HG02610 (cell line): Measurements from ENCODE around the gene PGAM5.

Experiments
- ATAC-seq: cut with Tn5 transposase; IDR thresholded peaks from one replicate; pipeline ENCODE4 v1.9.1; 2021; ENCODE audit warnings: mild to moderate bottlenecking, moderate library complexity; ENCODE audit not compliant: unreplicated experiment

Gene PGAM5

DNA sequence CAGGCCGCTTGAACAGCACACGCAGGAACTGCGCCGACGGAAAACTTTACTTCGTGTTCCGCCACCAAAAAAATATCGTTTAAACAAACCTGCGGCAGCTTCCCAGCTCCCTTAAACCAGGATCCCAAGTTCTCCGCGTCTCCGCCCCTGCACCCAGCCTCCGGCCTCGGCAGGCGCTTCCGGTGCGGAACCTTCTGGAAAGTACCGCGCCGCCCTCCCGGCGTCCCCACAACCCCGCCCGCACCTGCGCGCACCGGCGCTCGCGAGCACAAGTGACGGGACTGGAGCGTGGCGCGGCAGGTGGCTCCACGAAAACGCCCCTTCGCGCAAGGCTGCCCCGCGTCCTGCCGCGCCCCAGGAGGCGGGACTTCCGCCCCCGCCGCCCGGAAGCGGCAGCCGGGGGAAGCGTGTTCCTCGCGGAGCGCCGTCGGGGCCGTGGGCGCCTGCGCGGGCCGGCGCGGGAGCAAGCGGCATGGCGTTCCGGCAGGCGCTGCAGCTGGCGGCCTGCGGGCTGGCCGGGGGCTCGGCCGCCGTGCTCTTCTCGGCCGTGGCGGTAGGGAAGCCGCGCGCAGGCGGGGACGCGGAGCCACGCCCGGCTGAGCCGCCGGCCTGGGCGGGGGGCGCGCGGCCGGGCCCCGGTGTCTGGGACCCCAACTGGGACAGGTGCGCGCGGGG lies at the start of gene PGAM5:
PGAM5 (plus strand) TSS at position 438 of the 675 bp plus-strand sequence; CDS start at position 473, 35 bp downstream.
- peak; percentile 88 for ATAC-seq

DNA sequence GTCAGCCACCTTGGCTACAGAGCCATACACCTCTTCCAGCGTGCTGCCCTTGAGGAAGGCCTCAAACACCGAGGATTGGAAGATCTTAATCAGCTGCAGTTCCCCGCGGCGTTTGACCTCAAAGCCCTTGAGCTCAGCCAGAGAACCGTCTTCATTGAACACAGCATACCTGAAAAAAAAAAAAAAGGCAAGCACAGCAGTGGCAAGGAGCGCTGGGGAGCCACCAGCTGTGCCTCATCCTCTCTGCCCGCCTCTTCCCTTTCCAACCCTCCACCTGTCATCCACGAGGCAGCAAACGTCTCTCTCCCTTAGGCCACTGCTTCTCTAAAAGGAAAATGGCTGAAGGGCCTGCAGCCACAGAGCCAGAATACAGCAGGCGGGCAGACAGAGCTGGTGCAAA lies 49.6 kb upstream of the PGAM5 start:
- no peak for ATAC-seq

DNA sequence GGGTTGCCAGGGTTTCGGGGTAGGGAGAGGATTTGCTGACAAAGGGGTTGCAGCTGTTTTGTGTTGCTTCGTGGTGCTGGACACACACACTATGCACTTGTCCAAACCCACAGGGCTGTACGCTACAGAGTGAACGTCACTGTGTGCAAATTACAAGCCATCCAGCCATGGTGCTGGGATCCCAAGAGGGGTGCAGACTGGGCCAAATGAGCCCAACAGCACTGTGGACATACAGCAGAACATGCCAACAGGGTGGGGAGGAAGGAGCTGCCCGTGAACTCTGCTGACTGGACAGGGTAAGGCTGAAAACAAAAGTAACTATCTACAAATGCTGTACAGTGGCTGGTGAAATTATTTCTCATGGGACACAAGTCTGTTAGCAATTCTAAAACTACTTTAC lies 48.7 kb upstream of the PGAM5 start:
- no peak for ATAC-seq

DNA sequence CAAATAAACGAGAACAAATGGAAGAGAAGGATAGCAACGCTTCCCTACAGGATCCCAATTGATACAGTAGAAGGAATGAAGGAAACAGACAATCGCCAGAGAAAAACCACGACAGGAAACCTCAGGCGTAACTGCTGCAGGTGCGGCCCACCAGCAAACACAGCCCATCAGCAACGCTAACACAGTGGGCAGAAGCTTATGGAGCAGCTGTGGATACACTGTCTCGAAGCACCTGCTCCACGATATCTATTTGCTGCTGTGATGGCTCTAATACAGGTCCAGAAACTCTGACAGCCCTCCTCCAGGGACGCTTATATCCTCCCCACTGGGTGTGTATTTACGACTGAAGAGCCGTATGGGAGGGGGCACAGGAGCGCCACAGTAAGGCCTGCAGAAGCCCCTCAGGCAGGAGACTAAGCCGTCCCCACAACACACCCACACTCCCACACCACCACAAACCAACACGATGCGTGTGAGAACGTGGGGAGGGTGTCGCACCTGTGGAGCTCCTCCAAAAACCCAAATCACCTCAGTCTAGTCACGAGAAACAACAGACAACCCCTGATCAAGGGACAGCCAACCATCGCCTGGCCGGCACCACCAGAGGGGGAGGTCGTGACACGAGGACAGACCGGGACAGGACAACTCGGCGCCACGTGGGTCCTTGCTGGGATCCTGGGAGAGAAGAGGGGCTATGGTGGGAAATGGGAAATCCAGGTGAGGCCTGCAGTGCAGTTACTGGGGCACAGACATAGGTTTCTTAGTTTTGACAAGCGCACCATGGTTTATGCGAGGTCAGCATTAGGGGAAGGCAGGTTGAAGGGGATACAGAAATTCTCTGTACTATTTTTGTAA lies 47.5 kb upstream of the PGAM5 start:
- no peak for ATAC-seq

DNA sequence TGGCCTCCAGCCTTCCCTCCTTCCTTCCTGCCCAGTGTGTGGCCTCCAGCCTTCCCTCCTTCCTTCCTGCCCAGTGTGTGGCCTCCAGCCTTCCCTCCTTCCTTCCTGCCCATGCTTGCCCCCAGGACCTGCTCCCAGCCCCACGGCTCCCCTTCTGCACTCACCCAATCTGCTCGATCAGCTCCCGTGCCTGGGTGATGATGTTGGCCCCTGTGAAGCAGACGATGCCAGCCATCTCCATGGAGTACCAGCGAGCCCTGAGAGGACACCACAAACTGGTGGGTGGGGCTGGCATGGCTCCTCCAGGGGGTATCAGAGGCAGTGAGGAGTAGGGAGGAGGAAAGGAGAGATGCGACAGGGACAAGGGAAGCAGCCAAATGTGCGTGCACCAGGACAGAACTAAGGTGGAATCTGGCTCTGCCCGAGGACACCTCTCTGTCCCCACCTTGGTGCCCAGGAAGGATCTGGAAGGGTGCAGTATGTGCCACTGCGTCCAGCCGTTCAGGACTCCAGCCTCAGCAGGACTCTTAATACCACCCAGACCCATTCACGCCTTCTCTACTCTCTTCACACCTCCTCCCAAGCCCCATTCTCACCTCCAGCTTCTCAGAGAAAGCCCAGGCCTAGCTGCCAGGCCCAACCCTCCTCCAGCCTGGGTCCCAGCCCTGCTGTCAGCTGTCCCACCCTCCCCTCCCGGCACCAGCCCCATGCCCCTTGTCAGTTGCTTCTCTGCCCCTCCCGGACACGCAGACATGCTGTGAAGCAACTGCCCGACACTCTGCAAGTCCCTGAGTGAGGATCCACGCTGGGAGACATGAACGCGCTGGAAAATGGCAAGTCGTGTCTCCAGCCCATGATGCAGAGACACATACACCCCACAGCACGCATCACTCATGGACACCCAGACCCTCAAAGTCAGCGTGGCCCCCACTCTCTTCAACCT lies 46.2 kb upstream of the PGAM5 start:
- no peak for ATAC-seq

DNA sequence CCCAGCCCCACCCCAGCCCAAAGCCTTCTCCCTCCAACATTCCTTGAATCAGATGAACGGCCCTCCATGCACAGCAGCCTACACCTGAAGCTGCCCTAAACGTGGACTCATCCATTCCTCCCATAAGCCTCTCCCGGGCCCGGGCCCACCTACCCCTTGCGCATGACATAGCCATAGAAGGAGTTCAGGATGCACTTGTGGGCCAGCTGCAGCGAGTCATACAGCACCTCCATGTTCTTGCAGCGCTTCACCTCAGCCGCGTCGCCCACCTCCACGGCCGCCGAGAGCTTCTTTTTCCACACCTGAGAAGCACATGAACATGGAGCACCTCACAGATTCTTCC lies 45.5 kb upstream of the PGAM5 start:
- no peak for ATAC-seq

DNA sequence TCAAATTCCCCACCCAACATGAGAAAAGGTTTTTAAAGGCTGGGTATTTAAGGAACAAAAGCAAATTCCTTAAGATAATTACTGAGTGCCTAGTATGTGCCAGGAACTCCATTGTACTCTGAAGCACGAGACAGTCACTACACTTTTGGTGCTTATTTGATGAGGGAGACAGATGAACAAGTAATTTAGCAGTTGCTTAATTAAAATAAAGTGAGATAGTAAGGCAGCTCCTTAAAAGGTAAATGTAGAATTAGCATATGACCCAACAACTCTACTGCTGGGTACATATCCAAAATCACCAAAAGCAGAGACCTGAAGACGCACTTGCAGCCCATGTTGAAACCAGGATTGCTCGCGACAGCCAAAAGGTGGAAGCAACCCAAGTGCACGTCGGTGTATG lies 44.8 kb upstream of the PGAM5 start:
- ATAC-seq, result no peak

DNA sequence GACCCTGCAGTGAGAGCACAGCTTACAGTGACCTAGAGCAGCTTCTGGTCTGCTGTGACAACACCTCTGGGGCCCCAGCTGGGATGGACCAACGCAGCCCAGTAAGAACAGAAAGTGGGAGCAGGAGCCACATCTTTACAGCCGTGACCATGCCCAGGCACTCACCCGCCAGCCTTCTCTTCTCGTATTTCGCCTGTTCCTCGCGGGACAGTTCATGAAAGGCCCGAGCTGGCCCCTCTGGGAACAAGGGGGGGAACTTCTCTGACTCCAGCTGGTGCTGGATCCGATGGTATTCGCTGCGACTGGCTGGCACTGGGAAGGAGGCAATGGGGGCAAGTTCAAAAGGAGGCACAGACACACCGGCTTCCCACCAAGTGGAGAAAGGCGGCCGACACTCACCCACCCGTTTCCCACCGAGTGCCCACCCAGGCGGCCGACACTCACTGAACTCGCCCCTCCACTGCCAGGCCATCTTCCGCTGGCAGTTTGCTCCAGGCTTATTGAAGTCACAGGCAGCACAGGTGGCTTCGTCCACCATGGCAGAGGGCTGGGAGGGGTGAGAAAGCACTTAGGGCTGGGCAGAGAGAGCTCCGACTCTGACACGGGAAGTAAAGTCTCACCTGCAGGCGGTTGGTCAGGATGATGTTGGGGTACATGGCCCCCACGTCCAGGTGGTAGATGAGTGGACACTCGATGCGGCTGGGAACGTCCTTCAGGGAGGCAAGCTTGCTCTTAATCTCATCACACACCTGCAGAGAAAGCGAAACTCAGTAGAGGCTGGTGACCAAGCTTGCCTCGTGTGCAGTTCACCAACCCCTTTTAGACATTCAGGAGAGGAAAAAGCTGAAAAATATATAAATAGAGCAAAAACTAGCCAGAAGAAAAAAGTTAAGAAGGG lies 42.2 kb upstream of the PGAM5 start:
- ATAC-seq, result no peak

DNA sequence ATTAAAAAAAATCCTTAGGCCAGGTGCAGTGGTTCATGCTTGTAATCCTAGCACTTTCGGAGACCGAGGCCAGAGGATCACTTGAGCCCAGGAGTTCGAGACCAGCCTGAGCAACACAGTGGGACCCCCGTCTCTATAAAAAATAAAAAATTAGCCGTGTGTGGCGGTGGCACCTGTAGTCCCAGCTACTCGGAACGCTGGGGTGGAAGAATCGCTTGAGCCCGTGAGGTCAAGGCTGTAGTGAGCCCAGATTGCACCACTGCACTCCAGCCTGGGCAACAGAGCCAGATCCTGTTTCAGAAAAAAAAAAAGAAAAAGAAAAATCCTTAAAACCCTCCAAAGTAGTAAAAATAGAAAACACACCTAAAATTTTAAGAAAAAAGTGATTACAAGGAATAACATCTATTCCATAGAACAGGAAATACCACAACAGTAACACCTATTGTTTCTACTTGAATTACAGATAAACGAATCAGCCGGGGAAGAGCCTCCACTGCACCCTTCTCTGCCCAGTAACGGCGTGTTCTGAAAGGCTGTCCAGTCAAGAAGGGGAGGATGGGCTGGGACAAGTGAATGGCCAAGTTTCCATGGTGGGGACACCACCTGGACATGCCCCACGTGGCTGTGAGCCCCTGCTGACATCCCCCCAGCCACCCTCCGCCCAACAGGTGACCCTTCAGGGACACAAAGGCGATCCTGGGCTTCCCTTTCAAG lies 41.3 kb upstream of the PGAM5 start:
- no peak for ATAC-seq

DNA sequence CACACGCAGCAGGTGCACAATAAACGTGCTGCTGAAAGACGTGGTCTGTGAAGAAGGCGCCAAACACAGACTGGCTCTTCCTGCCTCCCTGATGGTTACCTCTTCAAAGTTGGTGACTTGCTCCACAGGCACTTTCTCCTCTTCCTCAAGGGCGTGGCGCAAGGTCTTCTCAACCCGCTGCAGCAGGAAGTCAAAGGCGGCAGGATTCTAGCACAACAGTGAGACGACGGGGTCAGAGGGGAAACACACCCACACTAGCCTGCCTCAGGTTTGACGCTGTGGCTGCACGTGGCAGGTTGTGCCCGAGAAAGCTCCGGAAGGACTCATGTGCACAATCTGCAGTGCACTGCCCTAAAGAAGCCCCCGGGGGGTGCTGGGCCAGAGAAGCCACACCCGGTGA lies 38.5 kb upstream of the PGAM5 start:
- ATAC-seq, result no peak

DNA sequence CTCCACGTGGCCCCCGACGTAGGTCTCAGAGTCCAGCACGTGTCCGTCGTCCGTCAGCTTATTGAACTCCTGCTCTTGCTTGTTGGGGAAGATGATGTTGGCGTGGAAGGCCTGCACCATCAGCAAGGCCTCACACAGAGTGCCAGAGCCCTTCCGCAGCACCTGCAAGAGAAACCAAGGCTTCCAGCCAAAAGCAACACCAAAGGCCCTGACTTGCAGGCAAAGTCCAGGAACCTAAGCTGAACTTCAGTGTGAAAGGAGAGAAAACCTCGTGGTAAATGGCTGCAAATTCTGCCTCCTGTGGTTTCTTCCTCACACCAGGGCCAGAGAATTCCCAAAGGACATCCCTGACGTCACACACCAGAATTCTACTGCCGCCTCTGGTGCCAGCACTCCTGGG lies 38.0 kb upstream of the PGAM5 start:
- ATAC-seq, result no peak

DNA sequence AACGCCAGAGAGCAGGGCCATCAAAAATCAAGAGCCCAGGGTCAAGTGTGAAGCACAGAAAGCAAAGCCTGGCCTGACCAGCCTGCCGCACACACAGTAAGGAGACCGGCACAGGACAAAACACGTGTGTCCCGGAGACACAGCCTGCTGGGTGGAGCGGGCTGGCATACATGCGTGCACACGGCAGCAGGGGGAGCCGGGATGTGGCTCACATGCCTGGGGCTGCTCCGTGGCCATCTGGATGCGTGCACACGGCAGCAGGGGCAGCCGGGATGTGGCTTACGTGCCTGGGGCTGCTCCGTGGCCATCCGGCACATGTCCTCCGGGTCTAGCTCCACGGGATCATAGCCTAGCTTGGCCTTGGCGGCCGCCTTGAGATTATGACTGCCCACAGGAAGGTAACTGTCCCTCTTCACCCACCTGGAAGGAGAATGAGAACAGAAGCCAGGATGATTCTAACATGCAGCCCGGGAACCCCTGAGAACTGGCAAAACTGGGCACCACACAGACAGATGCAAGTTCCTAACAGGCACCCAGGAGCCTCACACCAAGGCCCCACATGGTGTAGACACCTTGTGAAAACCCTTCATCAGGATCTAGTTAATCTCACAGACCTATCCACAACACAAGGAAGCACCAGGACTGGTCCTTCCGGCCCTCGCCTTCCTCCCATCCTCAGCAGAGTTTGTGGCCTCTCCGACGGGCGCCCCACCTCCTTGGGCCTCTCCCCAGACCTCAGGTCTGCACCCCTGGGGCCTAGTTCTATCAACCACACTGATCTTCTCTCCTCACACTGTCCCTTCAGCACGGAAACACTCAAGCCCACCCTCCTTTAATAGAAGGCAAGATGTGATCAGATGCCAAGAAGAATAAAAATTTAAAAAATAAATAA lies 37.1 kb upstream of the PGAM5 start:
- no peak for ATAC-seq

DNA sequence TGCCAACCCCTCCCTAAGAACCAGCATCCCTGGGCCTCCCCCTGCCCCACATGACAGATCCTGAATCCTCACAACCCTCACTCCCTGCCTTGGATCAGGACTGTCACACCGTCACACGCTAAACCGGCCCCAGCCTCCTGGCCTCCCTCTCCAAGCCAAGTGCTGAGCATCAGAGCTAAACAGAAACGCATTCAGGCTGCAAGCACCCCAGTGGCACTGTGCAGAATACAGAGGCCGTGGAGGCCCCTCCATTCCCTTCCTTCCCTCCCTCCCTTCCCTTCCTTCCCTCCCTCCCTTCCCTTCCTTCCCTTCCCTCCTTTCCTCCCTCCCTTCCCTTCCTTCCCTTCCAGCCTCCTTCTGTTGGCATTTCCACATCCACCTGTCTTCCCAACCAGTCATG lies 36.1 kb upstream of the PGAM5 start:
- no peak for ATAC-seq

DNA sequence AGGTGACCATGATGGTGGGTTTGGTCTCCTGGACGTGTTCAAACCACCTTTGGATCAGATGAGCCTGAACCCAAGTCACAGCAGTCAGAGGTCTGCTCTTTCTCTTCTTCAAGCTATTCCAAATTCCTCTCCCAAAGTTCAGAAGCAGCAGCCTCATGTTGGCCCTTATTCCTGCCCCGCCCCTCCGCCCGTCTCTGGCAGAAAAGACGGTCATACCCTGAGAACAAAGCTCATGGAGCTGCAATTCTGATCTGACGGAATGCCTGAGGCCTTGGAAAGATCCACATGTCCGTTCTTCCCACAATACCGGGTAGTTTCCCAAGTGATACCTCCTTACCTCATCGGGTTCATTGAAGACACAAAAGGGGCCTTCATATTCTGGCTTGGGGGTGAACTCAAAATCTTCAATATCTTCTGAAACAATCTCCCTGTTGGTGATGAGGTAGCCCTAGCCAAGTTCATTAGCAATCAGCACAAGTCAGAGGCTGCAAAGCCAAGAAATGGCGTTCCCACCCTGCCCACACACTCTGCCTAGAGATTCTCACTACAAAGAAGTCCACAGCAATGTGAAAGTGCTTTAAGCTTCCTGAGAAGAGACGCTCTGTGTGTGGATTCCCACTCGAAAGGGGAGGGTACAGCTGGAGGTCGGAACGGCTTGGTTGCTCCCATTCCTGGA lies 34.7 kb upstream of the PGAM5 start:
- no peak for ATAC-seq

DNA sequence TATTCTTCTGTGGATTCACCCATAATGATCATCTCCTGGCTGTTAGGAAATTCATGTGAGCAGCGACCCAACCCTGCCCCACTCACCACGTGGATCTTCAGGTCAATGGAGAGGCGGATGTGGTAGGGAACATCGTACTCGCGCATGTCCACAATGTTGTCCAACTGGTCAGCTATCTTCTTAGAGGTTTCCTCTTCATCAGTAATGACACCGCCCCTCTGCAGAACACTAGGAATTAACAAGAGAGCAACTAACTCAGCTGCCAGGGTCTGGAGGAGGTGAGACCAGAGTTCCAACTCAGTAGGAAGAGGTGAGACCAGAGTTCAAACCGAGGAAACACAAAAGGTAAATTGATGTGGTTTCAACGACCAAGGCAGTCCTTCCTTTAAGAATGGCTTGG lies 33.1 kb upstream of the PGAM5 start:
- ATAC-seq, result no peak

DNA sequence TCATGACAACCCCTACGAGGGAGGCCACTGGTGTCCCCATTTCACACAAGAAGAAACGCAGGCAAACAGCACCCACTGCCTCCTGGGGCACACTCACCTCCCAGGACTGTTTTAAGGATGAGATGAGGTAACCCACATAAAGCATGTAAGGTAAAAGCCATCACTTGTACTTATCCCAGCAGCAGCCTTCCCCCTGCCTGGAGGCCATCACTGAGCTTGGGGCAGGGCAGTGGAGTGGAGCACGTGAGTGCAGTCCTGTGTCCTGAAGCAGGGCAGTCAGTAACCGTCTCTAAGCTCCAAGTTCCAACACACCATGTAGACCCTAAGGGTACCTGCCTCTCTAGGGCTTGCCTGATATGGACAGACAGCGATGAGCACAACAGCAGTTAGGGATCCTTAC lies 25.2 kb upstream of the PGAM5 start:
- no peak for ATAC-seq

DNA sequence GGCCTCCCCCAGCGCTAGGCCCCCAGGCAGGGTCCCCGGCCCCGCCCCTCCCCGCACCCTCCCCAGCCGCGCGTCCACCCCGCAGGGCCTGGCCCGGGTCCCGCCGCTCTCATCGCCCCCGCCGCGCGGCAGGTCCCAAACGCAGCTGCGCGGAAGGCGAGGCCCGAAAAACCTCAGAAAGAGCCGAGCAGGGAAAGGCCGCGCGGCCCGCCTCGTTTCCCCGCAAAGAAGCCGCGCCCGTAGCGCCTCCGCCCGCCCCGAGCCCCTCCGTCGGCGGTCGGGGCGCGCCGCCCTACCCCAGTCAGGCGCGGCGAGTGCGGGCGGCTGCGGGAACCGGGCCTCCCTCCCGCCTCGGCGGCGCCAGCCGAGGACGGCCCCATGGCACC lies 23.8 kb upstream of the PGAM5 start:
- peak; percentile 40 for ATAC-seq
